Right lobe of liver (tissue), 6 donors: Measurements from ENCODE around the gene TNNT3. TPM values are rescaled to one million over a fixed set of nuclear protein-coding genes. Genes with fewer than 3 reads are reported as not detected.

Experiments
- ATAC-seq, 4 donors: fragments of 200-7000 bp; cut with Tn5 transposase; one replicate each; pipeline ENCODE4 v1.9.1; 2020; ENCODE audit warnings: mild to moderate bottlenecking in 4 of 4, moderate library complexity in 4 of 4
- DNase-seq, 3 donors: peaks; one replicate each; pipeline ENCODE4 v3.0.0-alpha.2; 2020
- H3K27ac ChIP-seq, 3 donors: fragments of 200-600 bp; one replicate each; pipeline ENCODE4 v1.8.0; 2022
- H3K27me3 ChIP-seq, 2 donors: fragments of 200-600 bp; one replicate each; pipeline ENCODE4 v1.8.0; 2022
- H3K36me3 ChIP-seq, 4 donors: fragments of 200-600 bp; sonication (generic) in 1 of 4; one replicate each; pipeline versions ENCODE4 v1.5.1 to v1.8.0; 2017 to 2022; ENCODE audit warnings: control low read depth in 1 of 4
- H3K4me1 ChIP-seq, 4 donors: fragments of 200-600 bp; sonication (generic) in 1 of 4; one replicate each; pipeline versions ENCODE4 v1.5.1 to v1.8.0; 2017 to 2022; ENCODE audit warnings: control low read depth in 1 of 4
- H3K4me3 ChIP-seq, 3 donors: fragments of 200-600 bp; one replicate each; pipeline ENCODE4 v1.8.0; 2022
- H3K9me3 ChIP-seq, 4 donors: fragments of 200-600 bp; sonication (generic) in 1 of 4; one replicate each; pipeline versions ENCODE4 v1.5.1 to v1.8.0; 2017 to 2022; ENCODE audit warnings: control low read depth in 1 of 4
- POLR2A ChIP-seq: fragments of 450-650 bp; IDR thresholded peaks from one replicate; pipeline ENCODE4 v1.6.1; 2017; ENCODE audit warnings: antibody characterized with exemption, mild to moderate bottlenecking
- WGBS: methylation state at CpG from one replicate; pipeline ENCODE4 v1.1.6; 2018; ENCODE audit warnings: low coverage, low lambda C conversion rate; ENCODE audit not compliant: insufficient coverage; ENCODE audit errors: missing lambda C conversion rate; 5-methylcytosine and 5-hydroxymethylcytosine counted together
- intact Hi-C, 2 donors: fragments of 100-400 bp; cut with DNase I; formaldehyde crosslinking; loops; one replicate each; pipeline versions ENCODE4 v1.11.2 to v1.14.1; 2022
- total RNA-seq, 6 experiments: library from RNA; depleted of rRNA in 2 of 6; stranded (reverse); fragments of >200 nt in 2 of 6; fragmentation: NEBNext Ultra II Directional in 3 of 6; extraction: Animal tissue kit (Norgen Biotek cat#: 25700) in 3 of 6; gene quantifications; one replicate each; pipeline versions ENCODE4 v1.1.0 to v1.2.4, GENCODE V29; 2016 to 2023
- TF ChIP-seq, protein P1 (sequence below), 4 donors: fragments of 200-600 bp in 3 of 4; fragments of 450-650 bp in 1 of 4; IDR thresholded peaks; one replicate each; pipeline versions ENCODE4 v1.5.1 to v1.8.0; 2016 to 2022; ENCODE audit warnings: antibody characterized with exemption in 4 of 4, mild to moderate bottlenecking in 2 of 4
- donor health status: DM: no; HTN: yes; CAD: no.
- donor health status: DM: no; HTN: no; CAD: no.
- donor health status: DM: no; HTN: no; CAD: no.
- donor health status: DM: no; HTN: yes; CAD: no.
- donor health status: DM: no; HTN: yes; CAD: no.

TNNT3 gene
- total RNA-seq, 6 experiments from 2014 or later = 0.44 to 2.2 TPM; not detected in 4

- Histone ChIP-seq H3K27me3 (no peaks in the 10 kb centered on the region), H3K27ac (no peak overlapping the region), H3K9me3 (no peaks in the 10 kb centered on the region), H3K4me1 (no peaks in the 10 kb centered on the region), H3K36me3 (no peaks in the 10 kb centered on the region), H3K4me3 (no peak overlapping the region)
- TF ChIP-seq, protein P1, sequence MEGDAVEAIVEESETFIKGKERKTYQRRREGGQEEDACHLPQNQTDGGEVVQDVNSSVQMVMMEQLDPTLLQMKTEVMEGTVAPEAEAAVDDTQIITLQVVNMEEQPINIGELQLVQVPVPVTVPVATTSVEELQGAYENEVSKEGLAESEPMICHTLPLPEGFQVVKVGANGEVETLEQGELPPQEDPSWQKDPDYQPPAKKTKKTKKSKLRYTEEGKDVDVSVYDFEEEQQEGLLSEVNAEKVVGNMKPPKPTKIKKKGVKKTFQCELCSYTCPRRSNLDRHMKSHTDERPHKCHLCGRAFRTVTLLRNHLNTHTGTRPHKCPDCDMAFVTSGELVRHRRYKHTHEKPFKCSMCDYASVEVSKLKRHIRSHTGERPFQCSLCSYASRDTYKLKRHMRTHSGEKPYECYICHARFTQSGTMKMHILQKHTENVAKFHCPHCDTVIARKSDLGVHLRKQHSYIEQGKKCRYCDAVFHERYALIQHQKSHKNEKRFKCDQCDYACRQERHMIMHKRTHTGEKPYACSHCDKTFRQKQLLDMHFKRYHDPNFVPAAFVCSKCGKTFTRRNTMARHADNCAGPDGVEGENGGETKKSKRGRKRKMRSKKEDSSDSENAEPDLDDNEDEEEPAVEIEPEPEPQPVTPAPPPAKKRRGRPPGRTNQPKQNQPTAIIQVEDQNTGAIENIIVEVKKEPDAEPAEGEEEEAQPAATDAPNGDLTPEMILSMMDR (IDR thresholded peaks at IDR 0.05) = no peak
- TF ChIP-seq POLR2A = no peak
- ATAC-seq (peak; percentile 14 to 53 (median 36)), DNase-seq (no peak)
- intact Hi-C loops = no loop called here
- WGBS = no CpG with 5 or more reads among the region's 34 CpGs
Observed at GRCh38 chr11:1889224-1889930, 30.1 kb upstream of the TNNT3 start.

- intact Hi-C loops = loop anchor here in 1 of 2 donors (10.0 kb wide), 1 partner anchor 55 kb away; the partner anchor contains the start of gene MRPL23
- no peak overlapping the region for H3K4me3 ChIP-seq
- TF ChIP-seq POLR2A = no peak
- TF ChIP-seq, protein P1 (IDR thresholded peaks at IDR 0.05) = no peak
- ATAC-seq (peak in 1 of 4 donors; percentile 3), DNase-seq (peak in 1 of 3 donors; percentile 47)
- H3K4me1 ChIP-seq = no peaks in the 10 kb centered on the region
- no peaks in the 10 kb centered on the region for H3K9me3 ChIP-seq
- no peak overlapping the region for H3K27ac ChIP-seq
- WGBS = 8% methylated on average over 2 of the region's 33 CpGs
- H3K27me3 ChIP-seq = no peaks in the 10 kb centered on the region
- no peaks in the 10 kb centered on the region for H3K36me3 ChIP-seq
Observed at GRCh38 chr11:1889941-1890855, 29.3 kb upstream of the TNNT3 start.

- no CpG with 5 or more reads among the region's 34 CpGs for WGBS
- no peak for TF ChIP-seq POLR2A
- TF ChIP-seq, protein P1 (IDR thresholded peaks at IDR 0.05) = no peak
- no peaks in the 10 kb centered on the region for H3K9me3 ChIP-seq
- H3K27ac ChIP-seq = no peak overlapping the region
- intact Hi-C loops = loop anchor here in 1 of 2 donors (10.0 kb wide), 1 partner anchor 54 kb away; the partner anchor contains the start of gene MRPL23
- H3K4me1 ChIP-seq = no peaks in the 10 kb centered on the region
- peak in 1 of 3 donors; percentile 45 for DNase-seq
- H3K36me3 ChIP-seq = no peaks in the 10 kb centered on the region
- H3K27me3 ChIP-seq = no peaks in the 10 kb centered on the region
- ATAC-seq = peak in 3 of 4 donors; percentile 4 to 18 (median 18)
- no peak overlapping the region for H3K4me3 ChIP-seq
Observed at GRCh38 chr11:1890856-1891830, 28.4 kb upstream of the TNNT3 start.

GRCh38 chr11:1891831-1892115, 27.7 kb upstream of the TNNT3 start, which contains the start of gene PRR33:
Gene PRR33, minus strand, starts transcription at chr11:1891895. Its CDS starts 1,311 bp downstream, at chr11:1890584.
- Histone ChIP-seq H3K27ac (no peak within 1 kb of the TSS), H3K4me1 (no peaks in the 10 kb centered on the region), H3K36me3 (no peaks in the 10 kb centered on the region), H3K4me3 (no peak within 1 kb of the TSS), H3K27me3 (no peaks in the 10 kb centered on the region), H3K9me3 (no peaks in the 10 kb centered on the region)
- no peak for TF ChIP-seq POLR2A
- TF ChIP-seq, protein P1 (IDR thresholded peaks at IDR 0.05) = no peak
- WGBS = 56% methylated on average over 2 of the region's 7 CpGs
- DNase-seq (no peak), ATAC-seq (no peak)
- intact Hi-C loops = loop anchor here in 1 of 2 donors (10.0 kb wide), 1 partner anchor 53 kb away; the partner anchor contains the start of gene MRPL23
